LNCAP (cell line): ENCODE results near the gene ZBTB8A.

Experiments used
- CTCF ChIP-seq: fragments of 450-650 bp; IDR thresholded peaks from 2 replicates; pipeline ENCODE4 v1.5.1; 2017; ENCODE audit warnings: mild to moderate bottlenecking

Gene ZBTB8A

DNA sequence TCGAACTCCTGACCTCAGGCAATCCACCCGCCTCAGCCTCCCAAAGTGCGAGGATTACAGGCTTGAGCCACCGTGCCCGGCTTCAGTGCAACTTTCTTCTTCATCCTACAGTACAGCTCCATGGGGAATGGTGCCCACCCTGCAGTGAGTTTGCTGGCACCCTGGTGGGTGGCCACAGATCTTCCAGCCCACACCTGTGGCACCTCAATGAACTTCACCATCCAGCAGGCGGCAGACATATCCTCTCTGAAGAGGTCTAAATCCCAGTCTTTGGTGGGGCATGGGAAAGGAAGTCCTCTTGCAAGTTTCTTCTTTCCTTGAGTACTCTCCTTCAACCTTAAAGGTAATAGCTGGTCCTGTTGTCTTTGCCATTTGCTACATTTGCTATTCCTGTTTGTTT lies 18.1 kb upstream of the ZBTB8A start:
- TF ChIP-seq CTCF, result no peak

DNA sequence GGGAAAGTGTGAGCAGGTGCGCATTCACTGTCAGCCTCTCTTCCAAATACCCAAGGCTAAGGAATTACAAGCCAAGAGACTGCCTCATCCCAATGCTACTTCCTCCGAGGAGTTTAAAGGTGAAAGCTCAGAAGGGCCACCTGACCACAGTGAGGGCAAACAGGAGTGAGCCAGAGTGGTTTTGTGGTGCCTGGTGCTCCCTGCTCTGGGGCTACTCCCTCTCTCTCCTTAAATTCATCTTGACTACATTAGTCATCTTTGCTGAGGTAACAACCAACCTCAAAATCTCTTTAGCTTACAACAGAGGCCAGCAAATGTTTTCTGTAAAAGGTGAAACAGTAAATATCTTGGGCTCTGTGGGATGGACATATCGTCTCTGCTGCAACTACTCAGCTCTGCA lies 14.2 kb upstream of the ZBTB8A start:
- TF ChIP-seq CTCF, result no peak

GRCh38 chr1:32525661-32526444 lies 13.4 kb upstream of the ZBTB8A start:
- no peak for TF ChIP-seq CTCF

- no peak for TF ChIP-seq CTCF
Observed at GRCh38 chr1:32533792-32534327, 5.4 kb upstream of the ZBTB8A start.

- TF ChIP-seq CTCF, result no peak
Observed at GRCh38 chr1:32536117-32536516, 3.1 kb upstream of the ZBTB8A start.

DNA sequence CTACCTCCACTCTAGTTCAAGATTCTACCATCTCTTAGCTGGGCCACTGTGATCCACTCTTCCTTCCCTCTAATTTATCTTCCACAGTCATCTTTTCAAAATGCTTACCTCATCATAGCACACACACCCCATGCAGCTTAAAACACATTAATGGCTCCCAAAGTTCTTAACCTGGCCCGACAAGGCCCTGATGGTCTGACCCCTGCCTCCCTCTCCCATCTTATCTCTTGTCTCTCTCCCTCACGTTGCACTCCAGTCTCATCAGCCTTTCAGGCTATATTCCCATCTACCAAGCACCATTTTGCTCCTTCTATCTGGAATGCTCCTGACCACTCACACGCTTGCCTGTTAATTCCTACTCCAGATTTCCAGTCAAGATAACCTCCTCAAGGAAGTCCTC lies 2.5 kb upstream of the ZBTB8A start:
- TF ChIP-seq CTCF, result no peak

DNA sequence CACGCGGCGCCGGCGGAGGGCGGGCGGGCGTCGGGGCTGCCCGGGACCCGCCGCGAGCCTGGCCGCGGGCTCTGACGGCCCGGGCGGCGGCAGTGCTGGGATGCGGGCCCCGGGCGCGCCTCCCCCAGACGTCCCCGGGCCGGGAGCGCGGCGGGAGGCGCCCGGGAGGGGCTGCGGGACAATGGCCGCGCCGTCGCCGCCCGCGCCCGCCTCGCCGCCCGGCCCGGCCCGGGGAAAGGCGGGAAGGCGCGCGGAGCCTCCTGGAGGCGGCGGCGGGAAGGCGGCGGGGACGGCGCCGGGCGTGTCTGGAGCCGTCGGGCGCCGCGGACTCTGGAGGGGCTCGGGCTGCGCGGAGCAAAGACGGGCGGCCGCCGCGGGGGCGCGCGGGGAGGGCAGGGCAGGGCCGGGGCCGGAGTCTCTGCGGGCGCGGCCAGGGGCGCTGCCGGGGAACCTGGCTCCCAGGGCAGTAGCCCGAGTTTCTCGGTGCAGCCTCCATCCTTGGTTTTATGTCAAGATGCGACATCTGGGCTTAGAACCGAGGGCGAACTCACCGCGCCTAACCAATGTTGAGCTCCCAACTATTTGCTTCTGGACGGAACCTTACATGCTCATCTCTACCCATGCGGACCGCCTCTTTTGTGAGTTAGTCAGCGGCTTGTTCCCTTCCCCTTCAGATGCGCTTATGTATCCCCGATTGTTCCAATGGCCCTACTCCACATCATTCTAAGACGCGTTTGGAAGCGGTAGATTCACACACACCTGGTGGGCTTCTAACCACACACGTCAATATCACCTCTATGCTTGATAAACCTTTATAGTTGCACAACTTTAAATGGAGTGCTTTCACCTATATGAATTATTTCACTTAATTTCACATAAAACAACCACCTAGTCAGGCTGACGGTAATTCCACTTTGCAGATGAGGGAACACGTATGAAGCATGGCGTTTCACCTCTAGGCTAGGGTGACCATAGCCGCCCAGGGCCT lies 651 bp downstream of the ZBTB8A start:
- no peak for TF ChIP-seq CTCF
